ENCODE results near the gene KRT10. TPM values are rescaled to one million over a fixed set of nuclear protein-coding genes. Genes with fewer than 3 reads are reported as not detected.
A peak's percentile ranks its signal among the peaks of the same experiment; 100 is the strongest.

KRT10 gene
- total RNA-seq, 1 donor from 2014 or later = 50.6 TPM

- Histone ChIP-seq H3K79me2 (ENCODE audit: insufficient read depth, low read length) (no peaks in the 10 kb centered on the region), H3K4me3 (ENCODE audit: insufficient read depth, low read depth, low read length) (no peak overlapping the region), H3K9ac (ENCODE audit: low read length) (no peak overlapping the region), H2AFZ (ENCODE audit: low read depth, low read length) (no peak overlapping the region), H4K20me1 (ENCODE audit: insufficient read depth, low read length) (no peaks in the 10 kb centered on the region), H3K9me3 (ENCODE audit: insufficient read depth, low read depth, low read length) (no peaks in the 10 kb centered on the region), H3K4me2 (ENCODE audit: low read length) (no peak overlapping the region), H3K27me3 (ENCODE audit: insufficient read depth, low read length) (peaks cover 2% of the 10 kb centered on the region), H3K4me1 (ENCODE audit: insufficient read depth, low read length) (no peaks in the 10 kb centered on the region), H3K36me3 (ENCODE audit: insufficient read depth, low read length) (no peaks in the 10 kb centered on the region), H3K27ac (ENCODE audit: low read depth, low read length) (no peak overlapping the region)
- no peak overlapping the region for H3K27ac Mint-ChIP-seq (ENCODE audit: unreplicated experiment)
- H3K27me3 Mint-ChIP-seq (ENCODE audit: low read depth, unreplicated experiment) = peaks cover 13% of the 10 kb centered on the region
- FAIRE-seq (no peak), DNase-seq (ENCODE audit: low read depth) (no peak)
- no peaks in the 10 kb centered on the region for H3K36me3 Mint-ChIP-seq (ENCODE audit: low read depth, unreplicated experiment)
- no peaks in the 10 kb centered on the region for H3K4me1 Mint-ChIP-seq (ENCODE audit: low read depth, unreplicated experiment)
- TF ChIP-seq, protein P1, sequence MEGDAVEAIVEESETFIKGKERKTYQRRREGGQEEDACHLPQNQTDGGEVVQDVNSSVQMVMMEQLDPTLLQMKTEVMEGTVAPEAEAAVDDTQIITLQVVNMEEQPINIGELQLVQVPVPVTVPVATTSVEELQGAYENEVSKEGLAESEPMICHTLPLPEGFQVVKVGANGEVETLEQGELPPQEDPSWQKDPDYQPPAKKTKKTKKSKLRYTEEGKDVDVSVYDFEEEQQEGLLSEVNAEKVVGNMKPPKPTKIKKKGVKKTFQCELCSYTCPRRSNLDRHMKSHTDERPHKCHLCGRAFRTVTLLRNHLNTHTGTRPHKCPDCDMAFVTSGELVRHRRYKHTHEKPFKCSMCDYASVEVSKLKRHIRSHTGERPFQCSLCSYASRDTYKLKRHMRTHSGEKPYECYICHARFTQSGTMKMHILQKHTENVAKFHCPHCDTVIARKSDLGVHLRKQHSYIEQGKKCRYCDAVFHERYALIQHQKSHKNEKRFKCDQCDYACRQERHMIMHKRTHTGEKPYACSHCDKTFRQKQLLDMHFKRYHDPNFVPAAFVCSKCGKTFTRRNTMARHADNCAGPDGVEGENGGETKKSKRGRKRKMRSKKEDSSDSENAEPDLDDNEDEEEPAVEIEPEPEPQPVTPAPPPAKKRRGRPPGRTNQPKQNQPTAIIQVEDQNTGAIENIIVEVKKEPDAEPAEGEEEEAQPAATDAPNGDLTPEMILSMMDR (IDR thresholded peaks at IDR 0.05; ENCODE audit: insufficient read depth, low read depth, low read length) = no peak
- no peak for TF ChIP-seq EZH2 (IDR thresholded peaks at IDR 0.05; ENCODE audit: insufficient read depth, low read length)
- no peak overlapping the region for H3K4me3 Mint-ChIP-seq (ENCODE audit: unreplicated experiment)
- H3K9me3 Mint-ChIP-seq (ENCODE audit: unreplicated experiment) = no peaks in the 10 kb centered on the region
Measured at GRCh38 chr17:40846515-40847144, 24.2 kb upstream of the KRT10 start.

- Histone ChIP-seq H3K27me3 (ENCODE audit: insufficient read depth, low read length) (peaks cover 2% of the 10 kb centered on the region), H3K79me2 (ENCODE audit: insufficient read depth, low read length) (no peaks in the 10 kb centered on the region), H3K27ac (ENCODE audit: low read depth, low read length) (no peak overlapping the region), H3K9me3 (ENCODE audit: insufficient read depth, low read depth, low read length) (no peaks in the 10 kb centered on the region), H3K4me3 (ENCODE audit: insufficient read depth, low read depth, low read length) (no peak overlapping the region), H2AFZ (ENCODE audit: low read depth, low read length) (no peak overlapping the region), H3K9ac (ENCODE audit: low read length) (no peak overlapping the region), H4K20me1 (ENCODE audit: insufficient read depth, low read length) (no peaks in the 10 kb centered on the region), H3K36me3 (ENCODE audit: insufficient read depth, low read length) (no peaks in the 10 kb centered on the region), H3K4me1 (ENCODE audit: insufficient read depth, low read length) (no peaks in the 10 kb centered on the region), H3K4me2 (ENCODE audit: low read length) (no peak overlapping the region)
- peak; percentile 32 for FAIRE-seq
- H3K4me1 Mint-ChIP-seq (ENCODE audit: low read depth, unreplicated experiment) = no peaks in the 10 kb centered on the region
- TF ChIP-seq EZH2 (IDR thresholded peaks at IDR 0.05; ENCODE audit: insufficient read depth, low read length) = no peak
- TF ChIP-seq, protein P1 (IDR thresholded peaks at IDR 0.05; ENCODE audit: insufficient read depth, low read depth, low read length) = no peak
- no peak overlapping the region for H3K4me3 Mint-ChIP-seq (ENCODE audit: unreplicated experiment)
- H3K36me3 Mint-ChIP-seq (ENCODE audit: low read depth, unreplicated experiment) = no peaks in the 10 kb centered on the region
- H3K27me3 Mint-ChIP-seq (ENCODE audit: low read depth, unreplicated experiment) = peaks cover 13% of the 10 kb centered on the region
- DNase-seq (ENCODE audit: low read depth) = no peak
- H3K9me3 Mint-ChIP-seq (ENCODE audit: unreplicated experiment) = no peaks in the 10 kb centered on the region
- H3K27ac Mint-ChIP-seq (ENCODE audit: unreplicated experiment) = no peak overlapping the region
Measured at GRCh38 chr17:40844671-40845107, 22.3 kb upstream of the KRT10 start.

DNA sequence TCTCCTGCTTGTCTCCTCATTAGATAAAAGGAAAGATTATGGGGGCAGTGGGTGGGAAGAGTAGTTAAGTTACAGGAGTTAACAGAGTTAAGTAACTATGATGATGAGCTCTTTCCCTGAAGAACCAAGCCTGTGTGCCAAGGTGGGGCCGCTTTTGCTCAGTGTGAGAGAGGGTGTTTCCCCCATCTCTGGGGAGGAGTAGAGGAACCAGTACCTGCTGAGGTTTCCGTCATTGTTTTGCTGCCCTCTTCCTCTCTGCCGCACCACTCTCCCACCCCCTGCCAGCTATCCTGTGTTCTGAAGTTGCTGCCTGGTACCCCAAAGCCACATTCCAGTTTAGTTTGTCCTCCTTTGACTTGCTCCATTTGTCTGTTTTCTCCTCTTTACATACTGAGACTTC, 20.8 kb upstream of the KRT10 start:
- H3K4me3 ChIP-seq (ENCODE audit: insufficient read depth, low read depth, low read length) = no peak overlapping the region
- FAIRE-seq (no peak), DNase-seq (ENCODE audit: low read depth) (no peak)
- no peak overlapping the region for H3K9ac ChIP-seq (ENCODE audit: low read length)
- H3K27ac ChIP-seq (ENCODE audit: low read depth, low read length) = no peak overlapping the region
- Mint-ChIP-seq H3K9me3 (ENCODE audit: unreplicated experiment) (no peaks in the 10 kb centered on the region), H3K4me3 (ENCODE audit: unreplicated experiment) (no peak overlapping the region), H3K36me3 (ENCODE audit: low read depth, unreplicated experiment) (no peaks in the 10 kb centered on the region), H3K27me3 (ENCODE audit: low read depth, unreplicated experiment) (peaks cover 13% of the 10 kb centered on the region), H3K27ac (ENCODE audit: unreplicated experiment) (no peak overlapping the region), H3K4me1 (ENCODE audit: low read depth, unreplicated experiment) (no peaks in the 10 kb centered on the region)
- no peaks in the 10 kb centered on the region for H3K36me3 ChIP-seq (ENCODE audit: insufficient read depth, low read length)
- no peaks in the 10 kb centered on the region for H4K20me1 ChIP-seq (ENCODE audit: insufficient read depth, low read length)
- H3K9me3 ChIP-seq (ENCODE audit: insufficient read depth, low read depth, low read length) = no peaks in the 10 kb centered on the region
- no peak for TF ChIP-seq EZH2 (IDR thresholded peaks at IDR 0.05; ENCODE audit: insufficient read depth, low read length)
- TF ChIP-seq, protein P1 (IDR thresholded peaks at IDR 0.05; ENCODE audit: insufficient read depth, low read depth, low read length) = no peak
- H3K27me3 ChIP-seq (ENCODE audit: insufficient read depth, low read length) = peaks cover 2% of the 10 kb centered on the region
- H3K79me2 ChIP-seq (ENCODE audit: insufficient read depth, low read length) = no peaks in the 10 kb centered on the region
- H2AFZ ChIP-seq (ENCODE audit: low read depth, low read length) = no peak overlapping the region
- no peaks in the 10 kb centered on the region for H3K4me1 ChIP-seq (ENCODE audit: insufficient read depth, low read length)
- no peak overlapping the region for H3K4me2 ChIP-seq (ENCODE audit: low read length)
